Upper lobe of left lung (tissue), 6 donors: ENCODE measurements around the gene ACER1. TPM values are rescaled to one million over a fixed set of nuclear protein-coding genes. Genes with fewer than 3 reads are reported as not detected.
A peak's percentile ranks its signal among the peaks of the same experiment; 100 is the strongest.
"Not testable (repeated sequence)": the region's sequence is repeated elsewhere in the genome, so short reads cannot be mapped to it uniquely, and the experiment has no call there.

Experiments used
- ATAC-seq, 2 donors: fragments of 200-7000 bp; cut with Tn5 transposase; one replicate each; pipeline ENCODE4 v1.9.1; 2022; ENCODE audit warnings: mild to moderate bottlenecking in 2 of 2, moderate library complexity in 2 of 2; ENCODE audit not compliant: low FRiP score in 2 of 2
- DNase-seq, 2 donors: peaks; one replicate each; pipeline ENCODE4 v3.0.0-alpha.2; 2019 to 2020
- H3K27ac ChIP-seq, 4 donors: fragments of 200-600 bp; sonication (generic); one replicate each; pipeline ENCODE4 v1.5.1; 2016 to 2019
- H3K27me3 ChIP-seq, 4 donors: fragments of 200-600 bp; sonication (generic); one replicate each; pipeline ENCODE4 v1.5.1; 2017 to 2019
- H3K36me3 ChIP-seq, 4 donors: fragments of 200-600 bp; sonication (generic); one replicate each; pipeline ENCODE4 v1.5.1; 2016 to 2019
- H3K4me1 ChIP-seq, 4 donors: fragments of 200-600 bp; sonication (generic); one replicate each; pipeline ENCODE4 v1.5.1; 2018 to 2019
- H3K4me3 ChIP-seq, 4 donors: fragments of 200-600 bp; sonication (generic); one replicate each; pipeline ENCODE4 v1.5.1; 2017 to 2019; ENCODE audit warnings: mild to moderate bottlenecking in 2 of 4, moderate library complexity in 1 of 4
- H3K9me3 ChIP-seq, 4 donors: fragments of 200-600 bp; sonication (generic); one replicate each; pipeline ENCODE4 v1.5.1; 2018 to 2019
- CTCF ChIP-seq, 6 experiments: fragments of 450-650 bp in 4 of 6; fragments of 200-600 bp in 2 of 6; sonication (generic) in 2 of 6; IDR thresholded peaks; one replicate each; pipeline ENCODE4 v1.5.1; 2016 to 2019; ENCODE audit warnings: antibody characterized with exemption in 6 of 6
- EP300 ChIP-seq, 4 donors: sonication (generic); formaldehyde crosslinking; IDR thresholded peaks; one replicate each; pipeline ENCODE4 v1.5.1; 2017; ENCODE audit warnings: antibody characterized with exemption in 4 of 4, control low read depth in 2 of 4
- POLR2A ChIP-seq, 4 donors: fragments of 450-650 bp; IDR thresholded peaks; one replicate each; pipeline ENCODE4 v1.5.1; 2016 to 2017; ENCODE audit warnings: antibody characterized with exemption in 4 of 4, mild to moderate bottlenecking in 2 of 4
- POLR2AphosphoS5 ChIP-seq, 2 donors: sonication (generic); formaldehyde crosslinking; IDR thresholded peaks; one replicate each; pipeline ENCODE4 v1.5.1; 2017; ENCODE audit warnings: antibody characterized with exemption in 2 of 2
- WGBS, 2 donors: methylation state at CpG; one replicate each; pipeline ENCODE4 v1.1.5; 2017 to 2018; 5-methylcytosine and 5-hydroxymethylcytosine counted together
- total RNA-seq, 6 donors: library from RNA; depleted of rRNA in 4 of 6; stranded (reverse); fragments of >200 nt in 4 of 6; gene quantifications; one replicate each; pipeline versions ENCODE4 v1.1.0 to v1.2.1, GENCODE V29; 2016 to 2021
- donor health status: DM: no; HTN: no; CAD: no; lungs with moderate emphysema.
- donor health status: DM: no; HTN: yes; CAD: no; lungs with severe emphysema.

ACER1 gene
- total RNA-seq, 6 donors from 2014 or later: not detected

GRCh38 chr19:6359568-6360341, 26.3 kb upstream of the ACER1 start:
- 86 to 96% methylated on average over 5 of the region's 5 CpGs for WGBS, 2 donors
- Histone ChIP-seq H3K36me3 (peaks cover 4 to 12% (median 8%) of the 10 kb centered on the region in 4 donors), H3K27ac (no peak overlapping the region), H3K4me3 (no peak overlapping the region), H3K4me1 (peaks cover 9 to 18% (median 16%) of the 10 kb centered on the region in 4 donors), H3K9me3 (no peaks in the 10 kb centered on the region), H3K27me3 (no peaks in the 10 kb centered on the region)
- no peak for DNase-seq
- ATAC-seq: no peak
- TF ChIP-seq EP300 (IDR thresholded peaks at IDR 0.05) (no peak), POLR2AphosphoS5 (IDR thresholded peaks at IDR 0.05) (no peak), CTCF (IDR thresholded peaks at IDR 0.05) (no peak), POLR2A (IDR thresholded peaks at IDR 0.05) (no peak)

GRCh38 chr19:6358003-6358402, 24.6 kb upstream of the ACER1 start:
- H3K27ac ChIP-seq: no peak overlapping the region
- no peaks in the 10 kb centered on the region for H3K27me3 ChIP-seq
- no peak for TF ChIP-seq CTCF (IDR thresholded peaks at IDR 0.05)
- TF ChIP-seq EP300 (IDR thresholded peaks at IDR 0.05): no peak
- no peak for TF ChIP-seq POLR2AphosphoS5 (IDR thresholded peaks at IDR 0.05)
- no peak for TF ChIP-seq POLR2A (IDR thresholded peaks at IDR 0.05)
- H3K9me3 ChIP-seq: no peaks in the 10 kb centered on the region
- H3K4me1 ChIP-seq: peaks cover 9 to 10% (median 10%) of the 10 kb centered on the region in 4 donors
- DNase-seq (peak in 1 of 2 donors; percentile 64), ATAC-seq (no peak)
- peaks cover 0 to under 1% (median 0%) of the 10 kb centered on the region in 4 donors for H3K36me3 ChIP-seq
- WGBS, 2 donors: 58 to 61% methylated on average over 9 of the region's 9 CpGs
- H3K4me3 ChIP-seq: no peak overlapping the region

DNA sequence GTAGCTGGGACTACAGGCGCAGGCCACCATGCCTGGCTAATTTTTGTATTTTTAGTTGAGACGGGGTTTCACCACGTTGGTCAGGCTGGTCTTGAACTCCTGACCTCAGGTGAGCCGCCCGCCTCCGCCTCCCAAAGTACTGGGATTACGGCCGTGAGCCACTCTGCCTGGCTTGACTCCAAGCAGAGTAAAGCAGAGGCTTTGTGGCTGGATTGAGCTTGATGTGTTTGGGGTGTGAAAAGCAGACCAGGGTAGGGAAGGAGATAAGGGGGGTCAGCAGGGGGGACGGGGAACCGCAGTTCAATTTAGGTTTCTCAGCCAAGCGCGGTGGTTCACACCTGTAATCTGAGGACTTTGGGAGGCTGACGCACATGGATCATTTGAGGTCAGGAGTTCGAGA, 23.8 kb upstream of the ACER1 start:
- Histone ChIP-seq H3K4me1 (peaks cover 2% of the 10 kb centered on the region in 4 donors), H3K36me3 (no peaks in the 10 kb centered on the region), H3K27ac (no peak overlapping the region), H3K9me3 (no peaks in the 10 kb centered on the region), H3K4me3 (no peak overlapping the region), H3K27me3 (no peaks in the 10 kb centered on the region)
- WGBS, 2 donors: 85 to 89% methylated on average over 5 to 14 of the region's 14 CpGs
- DNase-seq: no peak
- ATAC-seq: no peak
- no peak for TF ChIP-seq POLR2AphosphoS5 (IDR thresholded peaks at IDR 0.05)
- TF ChIP-seq EP300 (IDR thresholded peaks at IDR 0.05): no peak
- no peak for TF ChIP-seq POLR2A (IDR thresholded peaks at IDR 0.05)

- not testable (repeated sequence) for H3K36me3 ChIP-seq, H3K4me1 ChIP-seq, H3K27me3 ChIP-seq, H3K9me3 ChIP-seq, ATAC-seq, H3K27ac ChIP-seq, H3K4me3 ChIP-seq
- peak in 1 of 2 donors; percentile 55 for DNase-seq
- WGBS, 2 donors: 93% methylated on average over 9 of the region's 46 CpGs; no CpG with 5 or more reads in 1 of the 2 donors
These were observed 22.1 kb upstream of the ACER1 start for GRCh38 chr19:6355321-6356040.

- peak in 2 of 6 experiments; percentile 10 to 38 for TF ChIP-seq CTCF (IDR thresholded peaks at IDR 0.05)
- no peak for TF ChIP-seq POLR2A (IDR thresholded peaks at IDR 0.05)
- WGBS, 2 donors: 57 to 69% methylated on average over 4 of the region's 4 CpGs
- no peak for ATAC-seq
- no peak for DNase-seq
- Histone ChIP-seq H3K4me1 (no peaks in the 10 kb centered on the region), H3K4me3 (no peak overlapping the region), H3K27me3 (no peaks in the 10 kb centered on the region), H3K27ac (no peak overlapping the region), H3K9me3 (no peaks in the 10 kb centered on the region), H3K36me3 (no peaks in the 10 kb centered on the region)
These were observed 20.8 kb upstream of the ACER1 start for GRCh38 chr19:6354098-6354674.
